Measurements from ENCODE around the gene PAX2. TPM values are rescaled to one million over a fixed set of nuclear protein-coding genes. Genes with fewer than 3 reads are reported as not detected.

The PAX2 gene
- polyA plus RNA-seq, 1 experiment: not detected

DNA sequence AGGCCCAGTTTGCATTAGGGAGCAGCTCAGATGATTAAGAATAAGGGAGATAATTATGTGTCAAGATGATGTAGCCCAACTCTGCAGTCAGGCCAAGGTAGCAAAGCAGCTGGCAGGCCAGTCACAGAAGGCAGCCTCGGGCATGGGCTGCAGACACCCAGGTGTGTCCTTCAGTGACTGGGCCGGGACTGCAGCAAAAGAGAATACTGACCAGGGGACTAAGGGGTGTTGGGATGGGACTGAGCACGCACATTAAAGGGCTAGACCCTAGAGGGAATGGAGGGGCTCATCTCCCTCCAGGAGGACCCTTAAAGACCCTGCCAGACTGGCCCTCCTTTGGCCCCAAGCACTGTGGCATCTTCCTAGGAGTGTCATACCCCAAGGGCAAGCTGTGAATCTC is 38.7 kb downstream of the PAX2 start:
- no peaks in the 10 kb centered on the region for H3K36me3 ChIP-seq (ENCODE audit: control insufficient read depth, insufficient read depth, low read length)
- TF ChIP-seq, protein P1, sequence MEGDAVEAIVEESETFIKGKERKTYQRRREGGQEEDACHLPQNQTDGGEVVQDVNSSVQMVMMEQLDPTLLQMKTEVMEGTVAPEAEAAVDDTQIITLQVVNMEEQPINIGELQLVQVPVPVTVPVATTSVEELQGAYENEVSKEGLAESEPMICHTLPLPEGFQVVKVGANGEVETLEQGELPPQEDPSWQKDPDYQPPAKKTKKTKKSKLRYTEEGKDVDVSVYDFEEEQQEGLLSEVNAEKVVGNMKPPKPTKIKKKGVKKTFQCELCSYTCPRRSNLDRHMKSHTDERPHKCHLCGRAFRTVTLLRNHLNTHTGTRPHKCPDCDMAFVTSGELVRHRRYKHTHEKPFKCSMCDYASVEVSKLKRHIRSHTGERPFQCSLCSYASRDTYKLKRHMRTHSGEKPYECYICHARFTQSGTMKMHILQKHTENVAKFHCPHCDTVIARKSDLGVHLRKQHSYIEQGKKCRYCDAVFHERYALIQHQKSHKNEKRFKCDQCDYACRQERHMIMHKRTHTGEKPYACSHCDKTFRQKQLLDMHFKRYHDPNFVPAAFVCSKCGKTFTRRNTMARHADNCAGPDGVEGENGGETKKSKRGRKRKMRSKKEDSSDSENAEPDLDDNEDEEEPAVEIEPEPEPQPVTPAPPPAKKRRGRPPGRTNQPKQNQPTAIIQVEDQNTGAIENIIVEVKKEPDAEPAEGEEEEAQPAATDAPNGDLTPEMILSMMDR (IDR thresholded peaks at IDR 0.05; ENCODE audit: insufficient read depth, low read depth, low read length): no peak
- H3K27me3 ChIP-seq (ENCODE audit: control insufficient read depth, insufficient read depth, low read length): peaks cover 28% of the 10 kb centered on the region
- POLR2A ChIA-PET: no interaction called here
- no peak for DNase-seq (ENCODE audit: low read depth)
- H3K4me3 ChIP-seq (ENCODE audit: low read depth, low read length): no peak overlapping the region
- CTCF ChIA-PET: no interaction called here

DNA sequence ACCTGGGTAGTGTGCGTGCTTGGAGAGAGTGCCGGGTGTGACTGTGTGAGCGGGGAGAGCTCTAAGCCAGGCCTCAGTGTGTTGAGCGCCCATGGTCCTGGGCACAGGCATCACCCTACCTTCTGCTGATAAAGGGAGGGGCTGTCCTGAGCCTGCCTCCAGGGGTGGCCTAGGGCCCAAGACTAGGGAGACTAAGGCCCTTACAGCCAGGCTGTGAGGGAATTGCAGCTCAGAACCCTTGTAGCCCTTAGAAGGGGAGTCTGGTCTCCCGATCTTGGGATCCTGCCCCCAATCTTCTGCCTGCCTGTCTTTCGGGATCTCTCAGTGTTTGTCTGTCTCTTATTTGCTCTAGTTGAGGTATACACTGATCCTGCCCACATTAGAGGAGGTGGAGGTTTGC is 41.2 kb downstream of the PAX2 start:
- no peak for DNase-seq (ENCODE audit: low read depth)
- CTCF ChIA-PET: interaction anchor here (1.5 kb wide), 1 partner anchor 10 kb away, joined by 3 read pairs; no protein-coding TSS in a partner anchor
- Histone ChIP-seq H3K27me3 (ENCODE audit: control insufficient read depth, insufficient read depth, low read length) (peaks cover 38% of the 10 kb centered on the region), H3K4me3 (ENCODE audit: low read depth, low read length) (no peak overlapping the region), H3K36me3 (ENCODE audit: control insufficient read depth, insufficient read depth, low read length) (no peaks in the 10 kb centered on the region)
- TF ChIP-seq, protein P1 (IDR thresholded peaks at IDR 0.05; ENCODE audit: insufficient read depth, low read depth, low read length): no peak
- POLR2A ChIA-PET: no interaction called here

DNA sequence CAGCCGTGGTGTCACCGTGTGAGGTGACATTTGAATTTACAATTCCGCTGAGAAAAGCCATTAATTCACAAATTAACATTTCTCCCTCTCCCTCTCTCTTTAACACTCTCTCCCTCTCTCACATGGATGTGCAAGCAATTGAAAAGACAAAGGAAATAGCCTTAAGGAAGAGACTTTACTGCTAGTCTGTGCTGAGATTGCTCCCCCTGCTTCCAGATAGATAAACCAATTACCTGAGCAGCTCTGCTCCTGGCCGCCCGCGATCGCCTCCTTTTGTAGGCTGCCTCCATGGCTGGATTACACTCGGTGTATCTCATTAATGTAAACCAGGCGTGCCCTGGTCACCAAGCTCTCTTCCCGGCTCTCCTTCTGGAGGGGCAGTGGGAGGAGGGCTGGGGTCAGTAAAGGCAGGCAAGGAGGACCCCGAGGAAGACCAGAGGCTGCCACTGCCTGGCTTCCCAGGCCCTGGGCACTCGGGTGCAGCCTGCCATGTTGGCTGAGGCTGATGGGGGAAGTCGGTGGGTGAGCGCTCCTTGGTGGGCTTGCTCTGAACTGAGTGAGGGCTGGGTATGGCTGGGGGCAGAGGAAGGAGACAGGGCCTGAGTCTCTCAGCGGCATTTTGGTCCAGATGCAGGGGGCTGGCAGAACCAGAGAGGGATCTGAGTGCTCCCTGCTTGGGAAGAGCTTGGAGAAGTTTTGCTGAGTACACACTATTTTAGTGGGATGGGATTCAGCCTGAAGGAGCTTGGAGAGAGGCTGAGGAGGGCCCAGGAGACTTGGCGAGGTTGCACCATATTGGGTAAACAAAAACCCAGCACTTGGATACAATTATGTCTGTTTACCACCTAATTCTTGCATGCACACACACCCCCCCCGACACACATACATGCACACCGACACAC is 42.9 kb downstream of the PAX2 start:
- TF ChIP-seq, protein P1 (IDR thresholded peaks at IDR 0.05; ENCODE audit: insufficient read depth, low read depth, low read length): no peak
- ChIA-PET CTCF (no interaction called here), POLR2A (no interaction called here)
- Histone ChIP-seq H3K4me3 (ENCODE audit: low read depth, low read length) (no peak overlapping the region), H3K27me3 (ENCODE audit: control insufficient read depth, insufficient read depth, low read length) (peaks cover 42% of the 10 kb centered on the region), H3K36me3 (ENCODE audit: control insufficient read depth, insufficient read depth, low read length) (no peaks in the 10 kb centered on the region)
- no peak for DNase-seq (ENCODE audit: low read depth)

DNA sequence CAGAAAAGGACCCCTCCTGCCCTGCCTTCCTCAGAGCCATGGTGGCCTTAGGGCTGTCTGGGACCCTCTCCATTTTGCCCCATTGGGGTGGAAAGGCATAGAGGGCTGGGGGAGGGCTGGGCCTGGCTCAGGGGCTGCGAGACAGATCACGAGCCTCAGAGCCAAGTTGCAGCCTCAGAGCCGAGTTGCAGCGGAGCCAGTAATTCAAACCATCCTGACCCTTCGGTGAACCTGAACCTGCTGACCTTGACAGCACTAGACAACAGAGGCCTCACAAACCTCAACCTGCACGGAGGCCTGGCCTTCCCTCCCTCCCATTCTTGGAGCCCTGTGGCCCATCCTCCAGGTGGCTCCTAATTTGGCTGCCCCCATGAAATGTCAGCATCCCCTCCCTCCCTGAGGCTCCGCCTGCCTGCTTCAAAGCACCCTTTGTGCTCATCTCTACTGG is 45.4 kb downstream of the PAX2 start:
- TF ChIP-seq, protein P1 (IDR thresholded peaks at IDR 0.05; ENCODE audit: insufficient read depth, low read depth, low read length): no peak
- H3K36me3 ChIP-seq (ENCODE audit: control insufficient read depth, insufficient read depth, low read length): no peaks in the 10 kb centered on the region
- H3K27me3 ChIP-seq (ENCODE audit: control insufficient read depth, insufficient read depth, low read length): peaks cover 42% of the 10 kb centered on the region
- ChIA-PET CTCF (no interaction called here), POLR2A (no interaction called here)
- DNase-seq (ENCODE audit: low read depth): no peak
- no peak overlapping the region for H3K4me3 ChIP-seq (ENCODE audit: low read depth, low read length)

DNA sequence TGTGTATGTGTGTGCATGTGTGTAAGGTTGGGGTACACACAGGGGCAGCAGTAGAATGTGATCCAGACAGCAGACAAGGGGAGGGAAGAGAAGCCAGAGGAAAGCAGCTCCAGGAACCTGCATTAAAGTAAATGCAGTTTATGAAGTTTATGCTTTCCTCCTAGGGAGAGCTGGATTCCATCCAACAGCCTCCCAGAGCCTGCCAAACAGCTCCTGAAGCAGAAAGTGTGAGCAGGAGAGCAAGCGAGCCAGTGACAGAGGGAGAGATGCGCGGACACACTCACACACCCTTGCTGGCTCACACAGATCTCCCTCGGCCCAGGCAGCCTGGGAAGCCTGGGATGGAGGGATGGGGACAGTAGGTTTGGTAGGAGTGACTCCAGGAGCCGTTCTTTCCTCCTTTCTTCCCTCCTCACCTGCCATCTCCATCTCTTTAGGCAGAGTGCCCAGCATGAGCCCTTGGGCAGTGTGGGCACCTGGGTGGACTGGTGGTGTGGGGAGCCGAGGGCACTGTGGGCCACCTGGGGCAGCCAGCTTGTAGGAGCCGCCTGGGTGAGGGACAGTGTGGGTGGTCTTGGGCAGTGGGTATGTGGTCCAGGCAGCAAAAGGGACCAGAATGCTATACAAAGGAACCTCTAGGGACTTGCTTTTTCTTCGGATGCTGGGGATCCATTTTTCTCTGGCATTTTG is 46.1 kb downstream of the PAX2 start:
- DNase-seq (ENCODE audit: low read depth): no peak
- ChIA-PET CTCF (interaction anchor here (1.4 kb wide), 1 partner anchor 48 kb away, joined by 3 read pairs; no protein-coding TSS in a partner anchor), POLR2A (no interaction called here)
- Histone ChIP-seq H3K4me3 (ENCODE audit: low read depth, low read length) (no peak overlapping the region), H3K36me3 (ENCODE audit: control insufficient read depth, insufficient read depth, low read length) (no peaks in the 10 kb centered on the region), H3K27me3 (ENCODE audit: control insufficient read depth, insufficient read depth, low read length) (peaks cover 40% of the 10 kb centered on the region)
- TF ChIP-seq, protein P1 (IDR thresholded peaks at IDR 0.05; ENCODE audit: insufficient read depth, low read depth, low read length): no peak

Measured in BJ (cell line).